ENCODE results near the gene FBXO48. TPM values are rescaled to one million over a fixed set of nuclear protein-coding genes. Genes with fewer than 3 reads are reported as not detected.

The FBXO48 gene
- total and polyA plus RNA-seq, 2 experiments from 2014 or later: 1.1 to 1.3 TPM

DNA sequence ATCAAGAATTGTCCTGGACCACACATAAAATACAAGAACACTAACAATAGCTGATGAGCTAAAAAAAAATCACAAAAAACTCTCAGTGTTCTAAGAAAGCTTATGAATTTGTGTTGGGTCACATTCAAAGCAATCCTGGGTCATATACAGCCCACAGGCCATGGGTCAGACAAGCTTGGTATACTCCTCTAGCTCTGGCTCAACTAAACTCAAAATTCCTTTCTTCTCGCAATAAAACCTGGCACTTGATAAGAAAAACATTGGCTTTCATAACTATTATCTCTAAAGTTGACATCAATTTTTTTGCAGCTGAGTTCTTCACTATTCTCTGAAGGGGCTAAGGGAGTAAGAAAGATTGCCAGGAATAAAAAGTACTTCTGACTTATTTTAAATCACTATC, 38.3 kb downstream of the FBXO48 start:
- Histone ChIP-seq H3F3A (replicated peaks; ENCODE audit: low read depth) (no peaks in the 10 kb centered on the region), H3K4me3 (no peak overlapping the region), H3K4me1 (ENCODE audit: insufficient read depth) (no peaks in the 10 kb centered on the region), H3K79me2 (replicated peaks; ENCODE audit: insufficient read depth) (no peaks in the 10 kb centered on the region), H3K4me2 (no peak overlapping the region), H3K27me3 (ENCODE audit: insufficient read depth) (no peaks in the 10 kb centered on the region), H3K27ac (ENCODE audit: low read depth) (no peak overlapping the region), H3K36me3 (ENCODE audit: insufficient read depth) (no peaks in the 10 kb centered on the region), H4K20me1 (replicated peaks; ENCODE audit: insufficient read depth) (no peaks in the 10 kb centered on the region), H3K9me2 (ENCODE audit: insufficient read depth) (peaks cover 7% of the 10 kb centered on the region), H2AFZ (no peak overlapping the region)
- Mint-ChIP-seq H3K27me3 (ENCODE audit: insufficient read depth, low read depth, poor library complexity) (peaks cover 2% of the 10 kb centered on the region), H3K36me3 (ENCODE audit: low read depth) (no peaks in the 10 kb centered on the region), H3K9me3 (peaks cover 9% of the 10 kb centered on the region; the same call in 2 of the 3 replicates), H3K4me1 (0 out of 3 replicates have a peak, but pooled peaks cover 4% of the 10 kb centered on the region), H3K27ac (no peak overlapping the region), H3K4me3 (no peak overlapping the region)
- DNase-seq (ENCODE audit: low spot score) (no peak), ATAC-seq (no peak)
- TF ChIP-seq ZNF114 (CRISPR knock-in tag; IDR thresholded peaks at IDR 0.05): no peak
- TF ChIP-seq NANOG (IDR thresholded peaks at IDR 0.05; ENCODE audit: borderline replicate concordance): no peak
- TF ChIP-seq, protein P1, sequence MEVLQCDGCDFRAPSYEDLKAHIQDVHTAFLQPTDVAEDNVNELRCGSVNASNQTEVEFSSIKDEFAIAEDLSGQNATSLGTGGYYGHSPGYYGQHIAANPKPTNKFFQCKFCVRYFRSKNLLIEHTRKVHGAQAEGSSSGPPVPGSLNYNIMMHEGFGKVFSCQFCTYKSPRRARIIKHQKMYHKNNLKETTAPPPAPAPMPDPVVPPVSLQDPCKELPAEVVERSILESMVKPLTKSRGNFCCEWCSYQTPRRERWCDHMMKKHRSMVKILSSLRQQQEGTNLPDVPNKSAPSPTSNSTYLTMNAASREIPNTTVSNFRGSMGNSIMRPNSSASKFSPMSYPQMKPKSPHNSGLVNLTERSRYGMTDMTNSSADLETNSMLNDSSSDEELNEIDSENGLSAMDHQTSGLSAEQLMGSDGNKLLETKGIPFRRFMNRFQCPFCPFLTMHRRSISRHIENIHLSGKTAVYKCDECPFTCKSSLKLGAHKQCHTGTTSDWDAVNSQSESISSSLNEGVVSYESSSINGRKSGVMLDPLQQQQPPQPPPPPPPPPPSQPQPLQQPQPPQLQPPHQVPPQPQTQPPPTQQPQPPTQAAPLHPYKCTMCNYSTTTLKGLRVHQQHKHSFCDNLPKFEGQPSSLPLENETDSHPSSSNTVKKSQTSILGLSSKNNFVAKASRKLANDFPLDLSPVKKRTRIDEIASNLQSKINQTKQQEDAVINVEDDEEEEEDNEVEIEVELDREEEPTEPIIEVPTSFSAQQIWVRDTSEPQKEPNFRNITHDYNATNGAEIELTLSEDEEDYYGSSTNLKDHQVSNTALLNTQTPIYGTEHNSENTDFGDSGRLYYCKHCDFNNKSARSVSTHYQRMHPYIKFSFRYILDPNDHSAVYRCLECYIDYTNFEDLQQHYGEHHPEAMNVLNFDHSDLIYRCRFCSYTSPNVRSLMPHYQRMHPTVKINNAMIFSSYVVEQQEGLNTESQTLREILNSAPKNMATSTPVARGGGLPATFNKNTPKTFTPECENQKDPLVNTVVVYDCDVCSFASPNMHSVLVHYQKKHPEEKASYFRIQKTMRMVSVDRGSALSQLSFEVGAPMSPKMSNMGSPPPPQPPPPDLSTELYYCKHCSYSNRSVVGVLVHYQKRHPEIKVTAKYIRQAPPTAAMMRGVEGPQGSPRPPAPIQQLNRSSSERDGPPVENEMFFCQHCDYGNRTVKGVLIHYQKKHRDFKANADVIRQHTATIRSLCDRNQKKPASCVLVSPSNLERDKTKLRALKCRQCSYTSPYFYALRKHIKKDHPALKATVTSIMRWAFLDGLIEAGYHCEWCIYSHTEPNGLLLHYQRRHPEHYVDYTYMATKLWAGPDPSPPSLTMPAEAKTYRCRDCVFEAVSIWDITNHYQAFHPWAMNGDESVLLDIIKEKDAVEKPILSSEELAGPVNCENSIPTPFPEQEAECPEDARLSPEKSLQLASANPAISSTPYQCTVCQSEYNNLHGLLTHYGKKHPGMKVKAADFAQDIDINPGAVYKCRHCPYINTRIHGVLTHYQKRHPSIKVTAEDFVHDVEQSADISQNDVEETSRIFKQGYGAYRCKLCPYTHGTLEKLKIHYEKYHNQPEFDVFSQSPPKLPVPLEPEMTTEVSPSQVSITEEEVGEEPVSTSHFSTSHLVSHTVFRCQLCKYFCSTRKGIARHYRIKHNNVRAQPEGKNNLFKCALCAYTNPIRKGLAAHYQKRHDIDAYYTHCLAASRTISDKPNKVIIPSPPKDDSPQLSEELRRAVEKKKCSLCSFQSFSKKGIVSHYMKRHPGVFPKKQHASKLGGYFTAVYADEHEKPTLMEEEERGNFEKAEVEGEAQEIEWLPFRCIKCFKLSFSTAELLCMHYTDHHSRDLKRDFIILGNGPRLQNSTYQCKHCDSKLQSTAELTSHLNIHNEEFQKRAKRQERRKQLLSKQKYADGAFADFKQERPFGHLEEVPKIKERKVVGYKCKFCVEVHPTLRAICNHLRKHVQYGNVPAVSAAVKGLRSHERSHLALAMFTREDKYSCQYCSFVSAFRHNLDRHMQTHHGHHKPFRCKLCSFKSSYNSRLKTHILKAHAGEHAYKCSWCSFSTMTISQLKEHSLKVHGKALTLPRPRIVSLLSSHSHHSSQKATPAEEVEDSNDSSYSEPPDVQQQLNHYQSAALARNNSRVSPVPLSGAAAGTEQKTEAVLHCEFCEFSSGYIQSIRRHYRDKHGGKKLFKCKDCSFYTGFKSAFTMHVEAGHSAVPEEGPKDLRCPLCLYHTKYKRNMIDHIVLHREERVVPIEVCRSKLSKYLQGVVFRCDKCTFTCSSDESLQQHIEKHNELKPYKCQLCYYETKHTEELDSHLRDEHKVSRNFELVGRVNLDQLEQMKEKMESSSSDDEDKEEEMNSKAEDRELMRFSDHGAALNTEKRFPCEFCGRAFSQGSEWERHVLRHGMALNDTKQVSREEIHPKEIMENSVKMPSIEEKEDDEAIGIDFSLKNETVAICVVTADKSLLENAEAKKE (CRISPR knock-in tag; IDR thresholded peaks at IDR 0.05): no peak
- TF ChIP-seq, protein P2, sequence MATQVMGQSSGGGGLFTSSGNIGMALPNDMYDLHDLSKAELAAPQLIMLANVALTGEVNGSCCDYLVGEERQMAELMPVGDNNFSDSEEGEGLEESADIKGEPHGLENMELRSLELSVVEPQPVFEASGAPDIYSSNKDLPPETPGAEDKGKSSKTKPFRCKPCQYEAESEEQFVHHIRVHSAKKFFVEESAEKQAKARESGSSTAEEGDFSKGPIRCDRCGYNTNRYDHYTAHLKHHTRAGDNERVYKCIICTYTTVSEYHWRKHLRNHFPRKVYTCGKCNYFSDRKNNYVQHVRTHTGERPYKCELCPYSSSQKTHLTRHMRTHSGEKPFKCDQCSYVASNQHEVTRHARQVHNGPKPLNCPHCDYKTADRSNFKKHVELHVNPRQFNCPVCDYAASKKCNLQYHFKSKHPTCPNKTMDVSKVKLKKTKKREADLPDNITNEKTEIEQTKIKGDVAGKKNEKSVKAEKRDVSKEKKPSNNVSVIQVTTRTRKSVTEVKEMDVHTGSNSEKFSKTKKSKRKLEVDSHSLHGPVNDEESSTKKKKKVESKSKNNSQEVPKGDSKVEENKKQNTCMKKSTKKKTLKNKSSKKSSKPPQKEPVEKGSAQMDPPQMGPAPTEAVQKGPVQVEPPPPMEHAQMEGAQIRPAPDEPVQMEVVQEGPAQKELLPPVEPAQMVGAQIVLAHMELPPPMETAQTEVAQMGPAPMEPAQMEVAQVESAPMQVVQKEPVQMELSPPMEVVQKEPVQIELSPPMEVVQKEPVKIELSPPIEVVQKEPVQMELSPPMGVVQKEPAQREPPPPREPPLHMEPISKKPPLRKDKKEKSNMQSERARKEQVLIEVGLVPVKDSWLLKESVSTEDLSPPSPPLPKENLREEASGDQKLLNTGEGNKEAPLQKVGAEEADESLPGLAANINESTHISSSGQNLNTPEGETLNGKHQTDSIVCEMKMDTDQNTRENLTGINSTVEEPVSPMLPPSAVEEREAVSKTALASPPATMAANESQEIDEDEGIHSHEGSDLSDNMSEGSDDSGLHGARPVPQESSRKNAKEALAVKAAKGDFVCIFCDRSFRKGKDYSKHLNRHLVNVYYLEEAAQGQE (IDR thresholded peaks at IDR 0.05; ENCODE audit: unreplicated experiment): no peak
- no peak for TF ChIP-seq ZNF331 (CRISPR knock-in tag; IDR thresholded peaks at IDR 0.05; ENCODE audit: low read depth)
- TF ChIP-seq, protein P3, sequence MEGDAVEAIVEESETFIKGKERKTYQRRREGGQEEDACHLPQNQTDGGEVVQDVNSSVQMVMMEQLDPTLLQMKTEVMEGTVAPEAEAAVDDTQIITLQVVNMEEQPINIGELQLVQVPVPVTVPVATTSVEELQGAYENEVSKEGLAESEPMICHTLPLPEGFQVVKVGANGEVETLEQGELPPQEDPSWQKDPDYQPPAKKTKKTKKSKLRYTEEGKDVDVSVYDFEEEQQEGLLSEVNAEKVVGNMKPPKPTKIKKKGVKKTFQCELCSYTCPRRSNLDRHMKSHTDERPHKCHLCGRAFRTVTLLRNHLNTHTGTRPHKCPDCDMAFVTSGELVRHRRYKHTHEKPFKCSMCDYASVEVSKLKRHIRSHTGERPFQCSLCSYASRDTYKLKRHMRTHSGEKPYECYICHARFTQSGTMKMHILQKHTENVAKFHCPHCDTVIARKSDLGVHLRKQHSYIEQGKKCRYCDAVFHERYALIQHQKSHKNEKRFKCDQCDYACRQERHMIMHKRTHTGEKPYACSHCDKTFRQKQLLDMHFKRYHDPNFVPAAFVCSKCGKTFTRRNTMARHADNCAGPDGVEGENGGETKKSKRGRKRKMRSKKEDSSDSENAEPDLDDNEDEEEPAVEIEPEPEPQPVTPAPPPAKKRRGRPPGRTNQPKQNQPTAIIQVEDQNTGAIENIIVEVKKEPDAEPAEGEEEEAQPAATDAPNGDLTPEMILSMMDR (conservative IDR thresholded peaks at IDR 0.05; ENCODE audit: low read depth in 2 of 2): no peak
- no peak for TF ChIP-seq STAT1 (IDR thresholded peaks at IDR 0.05; ENCODE audit: unreplicated experiment)
- no peak for TF ChIP-seq POLR2AphosphoS5 (IDR thresholded peaks at IDR 0.05; ENCODE audit: low read depth)
- TF ChIP-seq EZH2 (IDR thresholded peaks at IDR 0.05; ENCODE audit: low read depth, unreplicated experiment): no peak
- no peak for TF ChIP-seq CREB1 (CRISPR knock-in tag; IDR thresholded peaks at IDR 0.05; ENCODE audit: low read depth)
- no peak for TF ChIP-seq JUNB (IDR thresholded peaks at IDR 0.05; ENCODE audit: unreplicated experiment)
- TF ChIP-seq EZH2phosphoT487 (IDR thresholded peaks at IDR 0.05; ENCODE audit: unreplicated experiment): no peak
- TF ChIP-seq, protein P4, sequence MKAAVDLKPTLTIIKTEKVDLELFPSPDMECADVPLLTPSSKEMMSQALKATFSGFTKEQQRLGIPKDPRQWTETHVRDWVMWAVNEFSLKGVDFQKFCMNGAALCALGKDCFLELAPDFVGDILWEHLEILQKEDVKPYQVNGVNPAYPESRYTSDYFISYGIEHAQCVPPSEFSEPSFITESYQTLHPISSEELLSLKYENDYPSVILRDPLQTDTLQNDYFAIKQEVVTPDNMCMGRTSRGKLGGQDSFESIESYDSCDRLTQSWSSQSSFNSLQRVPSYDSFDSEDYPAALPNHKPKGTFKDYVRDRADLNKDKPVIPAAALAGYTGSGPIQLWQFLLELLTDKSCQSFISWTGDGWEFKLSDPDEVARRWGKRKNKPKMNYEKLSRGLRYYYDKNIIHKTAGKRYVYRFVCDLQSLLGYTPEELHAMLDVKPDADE (IDR thresholded peaks at IDR 0.05): no peak
